GM23338 (cell line): ENCODE measurements around the gene SLC4A7. TPM values are rescaled to one million over a fixed set of nuclear protein-coding genes. Genes with fewer than 3 reads are reported as not detected.

Experiments used
- ATAC-seq: fragments of 200-7000 bp; cut with Tn5 transposase; 3 replicates; pipeline ENCODE4 v1.9.1; 2020
- DNase-seq: peaks from one replicate; pipeline ENCODE4 v3.0.0-alpha.2; 2015; ENCODE audit warnings: low spot score
- H2AFZ ChIP-seq: fragments of 200-600 bp; sonication (generic); 2 replicates; pipeline ENCODE4 v1.8.0; 2016; ENCODE audit warnings: antibody characterized with exemption, mild to moderate bottlenecking, moderate library complexity
- H3F3A ChIP-seq: fragments of 200-600 bp; sonication (generic); replicated peaks from 2 replicates; pipeline ENCODE4 v1.8.0; 2017; ENCODE audit warnings: antibody characterized with exemption, mixed run types, low read depth
- H3K27ac ChIP-seq: fragments of 200-600 bp; sonication (generic); 2 replicates; pipeline ENCODE4 v1.6.1; 2016; ENCODE audit warnings: low read depth
- H3K27me3 ChIP-seq: fragments of 200-600 bp; sonication (generic); 2 replicates; pipeline ENCODE4 v1.8.0; 2016; ENCODE audit warnings: mild to moderate bottlenecking, mixed run types, moderate library complexity; ENCODE audit not compliant: insufficient read depth
- H3K36me3 ChIP-seq: fragments of 200-600 bp; sonication (generic); 2 replicates; pipeline ENCODE4 v1.8.0; 2016; ENCODE audit warnings: mild to moderate bottlenecking; ENCODE audit not compliant: insufficient read depth
- H3K4me1 ChIP-seq: fragments of 200-600 bp; sonication (generic); 2 replicates; pipeline ENCODE4 v1.8.0; 2016; ENCODE audit warnings: mild to moderate bottlenecking, moderate library complexity; ENCODE audit not compliant: insufficient read depth
- H3K4me2 ChIP-seq: fragments of 200-600 bp; sonication (generic); 2 replicates; pipeline ENCODE4 v1.7.1; 2017; ENCODE audit warnings: mixed run types
- H3K4me3 ChIP-seq: fragments of 200-600 bp; sonication (generic); 2 replicates; pipeline ENCODE4 v1.6.1; 2016; ENCODE audit warnings: mixed run types
- H3K79me2 ChIP-seq: fragments of 200-600 bp; sonication (generic); replicated peaks from 2 replicates; pipeline ENCODE4 v1.8.0; 2017; ENCODE audit warnings: mild to moderate bottlenecking; ENCODE audit not compliant: insufficient read depth
- H3K9me2 ChIP-seq: fragments of 200-600 bp; sonication (generic); 2 replicates; pipeline ENCODE4 v1.8.0; 2017; ENCODE audit not compliant: insufficient read depth
- H4K20me1 ChIP-seq: fragments of 200-600 bp; sonication (generic); replicated peaks from 2 replicates; pipeline ENCODE4 v1.8.0; 2017; ENCODE audit warnings: mild to moderate bottlenecking; ENCODE audit not compliant: insufficient read depth
- H3K27ac Mint-ChIP-seq: 2 replicates; pipeline ENCODE4 v1.8.0; 2020; ENCODE audit warnings: inconsistent platforms, mild to moderate bottlenecking, moderate library complexity, mixed read lengths
- H3K27me3 Mint-ChIP-seq: 3 replicates; pipeline ENCODE4 v1.8.0; 2022; ENCODE audit warnings: low read depth, mild to moderate bottlenecking, moderate library complexity, mixed read lengths, inconsistent platforms; ENCODE audit not compliant: insufficient read depth, poor library complexity
- H3K36me3 Mint-ChIP-seq: 3 replicates; pipeline ENCODE4 v1.8.0; 2021; ENCODE audit warnings: low read depth, mild to moderate bottlenecking, inconsistent platforms, moderate library complexity, mixed read lengths
- H3K4me1 Mint-ChIP-seq: 3 replicates; pipeline ENCODE4 v1.8.0; 2020; ENCODE audit warnings: mild to moderate bottlenecking, inconsistent platforms, mixed read lengths
- H3K4me3 Mint-ChIP-seq: 3 replicates; pipeline ENCODE4 v1.8.0; 2021; ENCODE audit warnings: moderate library complexity, mild to moderate bottlenecking, inconsistent platforms, mixed read lengths
- H3K9me3 Mint-ChIP-seq: 3 replicates; pipeline ENCODE4 v1.8.0; 2020; ENCODE audit warnings: moderate library complexity, mild to moderate bottlenecking, inconsistent platforms, mixed read lengths
- EZH2 ChIP-seq: fragments of 200-600 bp; sonication (generic); IDR thresholded peaks from one replicate; pipeline ENCODE4 v1.8.0; 2017; ENCODE audit warnings: antibody characterized with exemption, mild to moderate bottlenecking, low read depth; ENCODE audit not compliant: unreplicated experiment
- EZH2phosphoT487 ChIP-seq: fragments of 200-600 bp; sonication (generic); IDR thresholded peaks from one replicate; pipeline ENCODE4 v1.8.1; 2018; ENCODE audit warnings: antibody characterized with exemption; ENCODE audit not compliant: unreplicated experiment
- JUNB ChIP-seq: IDR thresholded peaks from one replicate; pipeline ENCODE4 v1.6.1; 2016; ENCODE audit warnings: antibody characterized with exemption; ENCODE audit not compliant: unreplicated experiment
- NANOG ChIP-seq: IDR thresholded peaks from 2 replicates; pipeline ENCODE4 v1.6.1; 2016; ENCODE audit warnings: antibody characterized with exemption, borderline replicate concordance
- POLR2AphosphoS5 ChIP-seq: IDR thresholded peaks from 2 replicates; pipeline ENCODE4 v1.6.1; 2016; ENCODE audit warnings: antibody characterized with exemption, low read depth
- STAT1 ChIP-seq: IDR thresholded peaks from one replicate; pipeline ENCODE4 v1.6.1; 2016; ENCODE audit warnings: antibody characterized with exemption; ENCODE audit not compliant: unreplicated experiment
- polyA plus RNA-seq: library from polyadenylated mRNA; unstranded; fragments of >200 nt; fragmentation: Nextera tagmentation; extraction: Ambion mirVana; gene quantifications from 2 replicates; pipeline ENCODE4 v1.2.1, GENCODE V29; 2016
- total RNA-seq: library from RNA; depleted of rRNA; stranded (reverse); fragments of >200 nt; shearing (Covaris generic); gene quantifications from 2 replicates; pipeline ENCODE4 v1.2.3, GENCODE V29; 2014
- TF ChIP-seq, protein P1 (sequence below): fragments of 250-450 bp; sonication (Bioruptor Pico); IDR thresholded peaks from 2 replicates; pipeline ENCODE4 v1.5.0; 2020; ENCODE audit warnings: mild to moderate bottlenecking, moderate library complexity
- TF ChIP-seq, protein P2 (sequence below): IDR thresholded peaks from 2 replicates; pipeline ENCODE4 v1.6.1; 2016; ENCODE audit warnings: antibody characterized with exemption

The SLC4A7 gene
- total and polyA plus RNA-seq, 2 experiments from 2014 or later = 44.4 to 101 TPM

DNA sequence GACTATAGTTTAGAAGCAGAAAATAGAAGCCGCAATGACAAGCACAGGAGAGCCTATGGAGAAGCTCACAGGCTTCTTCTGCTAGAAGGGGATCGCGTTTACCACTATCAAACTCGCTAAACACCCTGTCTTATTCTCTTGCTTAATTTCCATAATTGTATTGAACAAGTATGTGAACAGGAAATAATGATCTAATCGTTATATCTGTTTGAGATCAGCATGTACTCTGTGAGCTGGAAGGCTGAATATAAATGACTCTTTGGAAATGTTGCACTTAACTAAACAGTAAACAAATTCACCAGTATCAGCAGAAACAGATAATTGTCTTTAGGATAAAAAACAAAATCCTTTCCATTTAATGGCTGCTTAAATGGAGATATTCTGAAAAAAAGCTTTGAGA, 130.0 kb downstream of the SLC4A7 start (continued):
- TF ChIP-seq, protein P1, sequence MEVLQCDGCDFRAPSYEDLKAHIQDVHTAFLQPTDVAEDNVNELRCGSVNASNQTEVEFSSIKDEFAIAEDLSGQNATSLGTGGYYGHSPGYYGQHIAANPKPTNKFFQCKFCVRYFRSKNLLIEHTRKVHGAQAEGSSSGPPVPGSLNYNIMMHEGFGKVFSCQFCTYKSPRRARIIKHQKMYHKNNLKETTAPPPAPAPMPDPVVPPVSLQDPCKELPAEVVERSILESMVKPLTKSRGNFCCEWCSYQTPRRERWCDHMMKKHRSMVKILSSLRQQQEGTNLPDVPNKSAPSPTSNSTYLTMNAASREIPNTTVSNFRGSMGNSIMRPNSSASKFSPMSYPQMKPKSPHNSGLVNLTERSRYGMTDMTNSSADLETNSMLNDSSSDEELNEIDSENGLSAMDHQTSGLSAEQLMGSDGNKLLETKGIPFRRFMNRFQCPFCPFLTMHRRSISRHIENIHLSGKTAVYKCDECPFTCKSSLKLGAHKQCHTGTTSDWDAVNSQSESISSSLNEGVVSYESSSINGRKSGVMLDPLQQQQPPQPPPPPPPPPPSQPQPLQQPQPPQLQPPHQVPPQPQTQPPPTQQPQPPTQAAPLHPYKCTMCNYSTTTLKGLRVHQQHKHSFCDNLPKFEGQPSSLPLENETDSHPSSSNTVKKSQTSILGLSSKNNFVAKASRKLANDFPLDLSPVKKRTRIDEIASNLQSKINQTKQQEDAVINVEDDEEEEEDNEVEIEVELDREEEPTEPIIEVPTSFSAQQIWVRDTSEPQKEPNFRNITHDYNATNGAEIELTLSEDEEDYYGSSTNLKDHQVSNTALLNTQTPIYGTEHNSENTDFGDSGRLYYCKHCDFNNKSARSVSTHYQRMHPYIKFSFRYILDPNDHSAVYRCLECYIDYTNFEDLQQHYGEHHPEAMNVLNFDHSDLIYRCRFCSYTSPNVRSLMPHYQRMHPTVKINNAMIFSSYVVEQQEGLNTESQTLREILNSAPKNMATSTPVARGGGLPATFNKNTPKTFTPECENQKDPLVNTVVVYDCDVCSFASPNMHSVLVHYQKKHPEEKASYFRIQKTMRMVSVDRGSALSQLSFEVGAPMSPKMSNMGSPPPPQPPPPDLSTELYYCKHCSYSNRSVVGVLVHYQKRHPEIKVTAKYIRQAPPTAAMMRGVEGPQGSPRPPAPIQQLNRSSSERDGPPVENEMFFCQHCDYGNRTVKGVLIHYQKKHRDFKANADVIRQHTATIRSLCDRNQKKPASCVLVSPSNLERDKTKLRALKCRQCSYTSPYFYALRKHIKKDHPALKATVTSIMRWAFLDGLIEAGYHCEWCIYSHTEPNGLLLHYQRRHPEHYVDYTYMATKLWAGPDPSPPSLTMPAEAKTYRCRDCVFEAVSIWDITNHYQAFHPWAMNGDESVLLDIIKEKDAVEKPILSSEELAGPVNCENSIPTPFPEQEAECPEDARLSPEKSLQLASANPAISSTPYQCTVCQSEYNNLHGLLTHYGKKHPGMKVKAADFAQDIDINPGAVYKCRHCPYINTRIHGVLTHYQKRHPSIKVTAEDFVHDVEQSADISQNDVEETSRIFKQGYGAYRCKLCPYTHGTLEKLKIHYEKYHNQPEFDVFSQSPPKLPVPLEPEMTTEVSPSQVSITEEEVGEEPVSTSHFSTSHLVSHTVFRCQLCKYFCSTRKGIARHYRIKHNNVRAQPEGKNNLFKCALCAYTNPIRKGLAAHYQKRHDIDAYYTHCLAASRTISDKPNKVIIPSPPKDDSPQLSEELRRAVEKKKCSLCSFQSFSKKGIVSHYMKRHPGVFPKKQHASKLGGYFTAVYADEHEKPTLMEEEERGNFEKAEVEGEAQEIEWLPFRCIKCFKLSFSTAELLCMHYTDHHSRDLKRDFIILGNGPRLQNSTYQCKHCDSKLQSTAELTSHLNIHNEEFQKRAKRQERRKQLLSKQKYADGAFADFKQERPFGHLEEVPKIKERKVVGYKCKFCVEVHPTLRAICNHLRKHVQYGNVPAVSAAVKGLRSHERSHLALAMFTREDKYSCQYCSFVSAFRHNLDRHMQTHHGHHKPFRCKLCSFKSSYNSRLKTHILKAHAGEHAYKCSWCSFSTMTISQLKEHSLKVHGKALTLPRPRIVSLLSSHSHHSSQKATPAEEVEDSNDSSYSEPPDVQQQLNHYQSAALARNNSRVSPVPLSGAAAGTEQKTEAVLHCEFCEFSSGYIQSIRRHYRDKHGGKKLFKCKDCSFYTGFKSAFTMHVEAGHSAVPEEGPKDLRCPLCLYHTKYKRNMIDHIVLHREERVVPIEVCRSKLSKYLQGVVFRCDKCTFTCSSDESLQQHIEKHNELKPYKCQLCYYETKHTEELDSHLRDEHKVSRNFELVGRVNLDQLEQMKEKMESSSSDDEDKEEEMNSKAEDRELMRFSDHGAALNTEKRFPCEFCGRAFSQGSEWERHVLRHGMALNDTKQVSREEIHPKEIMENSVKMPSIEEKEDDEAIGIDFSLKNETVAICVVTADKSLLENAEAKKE (CRISPR knock-in tag) = no peak
- TF ChIP-seq NANOG (no peak), EZH2 (no peak), EZH2phosphoT487 (no peak), JUNB (no peak)
- TF ChIP-seq, protein P2, sequence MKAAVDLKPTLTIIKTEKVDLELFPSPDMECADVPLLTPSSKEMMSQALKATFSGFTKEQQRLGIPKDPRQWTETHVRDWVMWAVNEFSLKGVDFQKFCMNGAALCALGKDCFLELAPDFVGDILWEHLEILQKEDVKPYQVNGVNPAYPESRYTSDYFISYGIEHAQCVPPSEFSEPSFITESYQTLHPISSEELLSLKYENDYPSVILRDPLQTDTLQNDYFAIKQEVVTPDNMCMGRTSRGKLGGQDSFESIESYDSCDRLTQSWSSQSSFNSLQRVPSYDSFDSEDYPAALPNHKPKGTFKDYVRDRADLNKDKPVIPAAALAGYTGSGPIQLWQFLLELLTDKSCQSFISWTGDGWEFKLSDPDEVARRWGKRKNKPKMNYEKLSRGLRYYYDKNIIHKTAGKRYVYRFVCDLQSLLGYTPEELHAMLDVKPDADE = no peak

DNA sequence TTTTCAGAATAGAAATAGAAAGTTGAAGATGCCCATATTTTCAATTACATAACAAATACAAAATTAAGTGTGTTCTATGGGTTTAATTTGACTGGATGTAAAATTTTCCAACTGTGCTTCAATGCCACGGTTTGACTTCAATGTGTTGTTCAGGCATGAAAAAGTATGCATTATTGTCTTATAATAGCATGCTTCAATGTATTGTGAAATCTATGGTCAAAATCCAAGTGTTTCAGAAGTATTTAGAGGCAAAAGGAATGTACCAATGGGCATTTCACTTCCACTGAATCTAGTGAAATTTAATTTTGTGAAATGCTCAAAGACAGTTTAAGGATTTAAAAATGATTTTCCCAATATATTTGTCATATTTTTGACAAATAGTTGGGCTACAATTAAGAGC, 131.0 kb downstream of the SLC4A7 start:
- Mint-ChIP-seq H3K27ac (no peak overlapping the region), H3K27me3 (peaks cover 2% of the 10 kb centered on the region), H3K36me3 (peaks cover 3% of the 10 kb centered on the region; the same call in 1 of the 3 replicates), H3K4me3 (no peak overlapping the region), H3K9me3 (no peaks in the 10 kb centered on the region; the same call in 2 of the 3 replicates), H3K4me1 (peaks cover 38% of the 10 kb centered on the region)
- peak overlapping the region; percentile 55 for H3K4me2 ChIP-seq
- H3K79me2 ChIP-seq = no peaks in the 10 kb centered on the region
- peaks cover 28% of the 10 kb centered on the region for H3K4me1 ChIP-seq
- no peaks in the 10 kb centered on the region for H4K20me1 ChIP-seq
- no peak overlapping the region for H3K4me3 ChIP-seq
- TF ChIP-seq, protein P1 (CRISPR knock-in tag) = no peak
- TF ChIP-seq EZH2 (no peak), JUNB (no peak), NANOG (no peak), STAT1 (no peak), POLR2AphosphoS5 (no peak)
- no peak overlapping the region for H3K27ac ChIP-seq
- 0 out of 2 replicates have a peak, but pooled peaks cover 3% of the 10 kb centered on the region for H3K9me2 ChIP-seq
- DNase-seq (no peak), ATAC-seq (no peak)
- H2AFZ ChIP-seq = no peak overlapping the region
- H3F3A ChIP-seq = no peaks in the 10 kb centered on the region
- no peaks in the 10 kb centered on the region for H3K36me3 ChIP-seq
- H3K27me3 ChIP-seq = no peaks in the 10 kb centered on the region
